Liver (tissue), 9 donors: Measurements from ENCODE around the gene PLCD1. TPM values are rescaled to one million over a fixed set of nuclear protein-coding genes. Genes with fewer than 3 reads are reported as not detected.

Experiments used
- DNase-seq: peaks from one replicate; pipeline ENCODE4 v3.0.0-alpha.2; 2017; ENCODE audit warnings: low spot score
- H3K27ac ChIP-seq, 2 donors: one replicate each; pipeline ENCODE4 v1.7.0; 2013; ENCODE audit warnings: inconsistent platforms in 2 of 2, low read length in 2 of 2, control low read depth in 1 of 2, low read depth in 1 of 2, mild to moderate bottlenecking in 1 of 2
- H3K27me3 ChIP-seq, 4 donors: one replicate each; pipeline versions ENCODE4 v1.6.1 to v1.7.0; 2013; ENCODE audit warnings: low read length in 3 of 4, inconsistent platforms in 1 of 4, mild to moderate bottlenecking in 1 of 4, moderate library complexity in 1 of 4; ENCODE audit not compliant: control insufficient read depth in 4 of 4, insufficient read depth in 4 of 4
- H3K36me3 ChIP-seq, 4 donors: one replicate each; pipeline versions ENCODE4 v1.6.1 to v1.7.0; 2013; ENCODE audit warnings: low read length in 3 of 4, mild to moderate bottlenecking in 3 of 4, low read depth in 1 of 4, moderate library complexity in 1 of 4; ENCODE audit not compliant: control insufficient read depth in 4 of 4, insufficient read depth in 3 of 4
- H3K4me1 ChIP-seq, 4 donors: one replicate each; pipeline versions ENCODE4 v1.6.1 to v1.7.0; 2013; ENCODE audit warnings: low read length in 3 of 4, mild to moderate bottlenecking in 3 of 4, moderate library complexity in 1 of 4; ENCODE audit not compliant: control insufficient read depth in 4 of 4, insufficient read depth in 4 of 4
- H3K4me3 ChIP-seq, 3 donors: one replicate each; pipeline versions ENCODE4 v1.6.1 to v1.7.0; 2013; ENCODE audit warnings: low read length in 3 of 3, control low read depth in 1 of 3, low read depth in 1 of 3, mild to moderate bottlenecking in 1 of 3
- H3K9ac ChIP-seq, 2 donors: one replicate each; pipeline ENCODE4 v1.7.0; 2013; ENCODE audit warnings: low read length in 2 of 2, mild to moderate bottlenecking in 2 of 2, moderate library complexity in 2 of 2, control low read depth in 1 of 2, low read depth in 1 of 2
- H3K9me3 ChIP-seq, 4 donors: one replicate each; pipeline versions ENCODE4 v1.6.1 to v1.7.0; 2013; ENCODE audit warnings: low read length in 3 of 4; ENCODE audit not compliant: control insufficient read depth in 4 of 4
- ATF3 ChIP-seq: IDR thresholded peaks from 2 replicates; pipeline ENCODE4 v1.6.1; 2016; ENCODE audit warnings: antibody characterized with exemption
- CTCF ChIP-seq: fragments of 150-350 bp; IDR thresholded peaks from 2 replicates; pipeline ENCODE4 v1.5.1; 2017; ENCODE audit warnings: improper control_type of control experiment, low read depth, low read length; ENCODE audit not compliant: missing input control
- EGR1 ChIP-seq, 2 donors: IDR thresholded peaks; 2 replicates each; pipeline ENCODE4 v1.6.1; 2016 to 2018; ENCODE audit warnings: antibody characterized with exemption in 2 of 2, low read depth in 2 of 2
- FOXA1 ChIP-seq: IDR thresholded peaks from 2 replicates; pipeline ENCODE4 v1.6.1; 2016; ENCODE audit warnings: antibody characterized with exemption
- FOXA2 ChIP-seq: IDR thresholded peaks from 2 replicates; pipeline ENCODE4 v1.6.1; 2016; ENCODE audit warnings: antibody characterized with exemption
- GABPA ChIP-seq, 2 donors: IDR thresholded peaks in 1 of 2; conservative IDR thresholded peaks in 1 of 2; 2 replicates each; pipeline ENCODE4 v1.6.1; 2016; ENCODE audit warnings: antibody characterized with exemption in 2 of 2, mild to moderate bottlenecking in 1 of 2, moderate library complexity in 1 of 2
- HNF4A ChIP-seq, 2 donors: conservative IDR thresholded peaks; 2 replicates each; pipeline ENCODE4 v1.6.1; 2016; ENCODE audit warnings: antibody characterized with exemption in 2 of 2, mild to moderate bottlenecking in 2 of 2
- HNF4G ChIP-seq: IDR thresholded peaks from 2 replicates; pipeline ENCODE4 v1.6.1; 2016; ENCODE audit warnings: antibody characterized with exemption
- JUND ChIP-seq, 2 donors: IDR thresholded peaks; 2 replicates each; pipeline ENCODE4 v1.6.1; 2016; ENCODE audit warnings: antibody characterized with exemption in 2 of 2
- MAX ChIP-seq: IDR thresholded peaks from 2 replicates; pipeline ENCODE4 v1.6.1; 2016; ENCODE audit warnings: antibody characterized with exemption
- NR2F2 ChIP-seq: IDR thresholded peaks from 2 replicates; pipeline ENCODE4 v1.6.1; 2016; ENCODE audit warnings: antibody characterized with exemption
- RAD21 ChIP-seq, 2 donors: IDR thresholded peaks; 2 replicates each; pipeline ENCODE4 v1.6.1; 2016; ENCODE audit warnings: antibody characterized with exemption in 2 of 2, mild to moderate bottlenecking in 2 of 2
- REST ChIP-seq: IDR thresholded peaks from 2 replicates; pipeline ENCODE4 v1.6.1; 2016; ENCODE audit warnings: antibody characterized with exemption, mild to moderate bottlenecking
- RXRA ChIP-seq, 2 donors: IDR thresholded peaks; 2 replicates each; pipeline ENCODE4 v1.6.1; 2017 to 2018; ENCODE audit warnings: antibody characterized with exemption in 2 of 2, mild to moderate bottlenecking in 1 of 2
- SP1 ChIP-seq: IDR thresholded peaks from 2 replicates; pipeline ENCODE4 v1.6.1; 2018; ENCODE audit warnings: antibody characterized with exemption, mild to moderate bottlenecking
- TAF1 ChIP-seq: conservative IDR thresholded peaks from 2 replicates; pipeline ENCODE4 v1.6.1; 2016; ENCODE audit warnings: antibody characterized with exemption, mild to moderate bottlenecking
- YY1 ChIP-seq: IDR thresholded peaks from 2 replicates; pipeline ENCODE4 v1.6.1; 2016; ENCODE audit warnings: antibody characterized with exemption, mild to moderate bottlenecking
- ZBTB33 ChIP-seq: IDR thresholded peaks from 2 replicates; pipeline ENCODE4 v1.6.1; 2016; ENCODE audit warnings: antibody characterized with exemption
- WGBS: extraction: QIAGEN DNeasy Blood & Tissue Kit; methylation state at CpG from one replicate; pipeline ENCODE4 v1.1.7; 2013; 5-methylcytosine and 5-hydroxymethylcytosine counted together
- polyA plus RNA-seq, 2 donors: library from polyadenylated mRNA; stranded (reverse) in 1 of 2; unstranded in 1 of 2; fragments of 200-250 nt in 1 of 2; fragments of >200 nt in 1 of 2; fragmentation: Nextera tagmentation in 1 of 2; extraction: Ambion mirVana in 1 of 2; gene quantifications; one replicate each; pipeline versions ENCODE4 v1.2.1 to v1.2.3, GENCODE V29; 2013 to 2015
- total RNA-seq, 2 donors: library from RNA; depleted of rRNA; stranded (reverse); fragments of >200 nt; gene quantifications; one replicate each; pipeline ENCODE4 v1.2.3, GENCODE V29; 2014
- donor health status: healthy.
- donor health status: healthy.
- donor health status: healthy.
- donor health status: healthy.
- donor health status: healthy.

The PLCD1 gene
- total and polyA plus RNA-seq, 4 donors, result 6.7 to 10.5 (median 9.1) TPM

- DNase-seq, result no peak
- H3K9me3 ChIP-seq, result no peaks in the 10 kb centered on the region
- WGBS, result 91% methylated on average over 1 of the region's 1 CpG
- H3K27me3 ChIP-seq, result no peaks in the 10 kb centered on the region
- no peaks in the 10 kb centered on the region for H3K36me3 ChIP-seq
- TF ChIP-seq ATF3 (no peak), MAX (no peak), TAF1 (no peak), FOXA1 (no peak), EGR1 (IDR thresholded peaks at IDR 0.05; ENCODE audit: low read depth in 2 of 2) (no peak), CTCF (no peak), FOXA2 (no peak), SP1 (no peak), RAD21 (IDR thresholded peaks at IDR 0.05) (no peak), RXRA (IDR thresholded peaks at IDR 0.05) (no peak), GABPA (IDR thresholded peaks at IDR 0.05 in 1 of 2, conservative IDR thresholded peaks at IDR 0.05 in 1 of 2) (no peak), HNF4A (conservative IDR thresholded peaks at IDR 0.05) (no peak), NR2F2 (no peak), ZBTB33 (no peak), REST (no peak), YY1 (no peak), JUND (IDR thresholded peaks at IDR 0.05) (no peak), HNF4G (no peak)
- H3K4me1 ChIP-seq, result peaks cover 0 to 9% (median 4%) of the 10 kb centered on the region in 4 donors
- no peak overlapping the region for H3K9ac ChIP-seq
- no peak overlapping the region for H3K27ac ChIP-seq
- H3K4me3 ChIP-seq, result no peak overlapping the region
Observed at GRCh38 chr3:38032328-38032865, 3.0 kb upstream of the PLCD1 start.
